Measurements from ENCODE around the gene CATSPERZ.

Gene CATSPERZ

DNA sequence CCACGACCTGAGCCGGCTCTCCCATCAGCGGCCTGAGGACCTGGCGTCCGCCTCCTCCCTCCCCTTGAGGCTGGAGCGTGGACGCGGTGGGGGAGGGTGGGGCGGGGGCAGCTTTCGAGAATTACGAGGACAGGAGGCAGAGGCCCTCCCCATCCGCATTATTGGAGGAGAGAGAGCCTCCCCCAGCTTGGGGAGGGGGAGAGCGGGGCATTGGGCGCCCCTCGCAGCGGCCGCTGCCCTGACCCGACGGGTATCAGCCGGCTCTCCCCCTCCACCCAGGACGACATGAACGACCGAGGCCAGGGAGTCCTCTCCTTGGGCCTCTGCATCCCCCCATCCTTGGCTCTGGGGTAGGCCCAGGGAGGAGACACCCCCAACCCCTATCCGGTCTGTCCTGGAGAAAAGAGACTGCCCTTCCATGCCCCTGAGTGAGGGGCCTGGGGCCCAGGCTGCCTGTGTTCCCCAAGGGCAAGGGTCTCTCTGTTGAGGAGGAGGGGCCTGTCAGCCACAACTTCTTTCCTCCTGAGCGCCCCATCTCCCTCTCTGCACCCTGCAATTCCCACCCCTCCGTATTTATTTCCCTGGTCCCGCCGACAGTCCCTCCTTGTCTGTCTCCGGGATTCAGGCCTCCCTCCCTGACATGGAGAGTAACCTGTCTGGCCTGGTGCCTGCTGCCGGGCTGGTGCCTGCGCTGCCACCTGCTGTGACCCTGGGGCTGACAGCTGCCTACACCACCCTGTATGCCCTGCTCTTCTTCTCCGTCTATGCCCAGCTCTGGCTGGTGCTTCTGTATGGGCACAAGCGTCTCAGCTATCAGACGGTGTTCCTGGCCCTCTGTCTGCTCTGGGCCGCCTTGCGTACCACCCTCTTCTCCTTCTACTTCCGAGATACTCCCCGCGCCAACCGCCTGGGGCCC, 14.0 kb upstream of the CATSPERZ start:
- DNase-seq (ENCODE audit: low read depth), result no peak

DNA sequence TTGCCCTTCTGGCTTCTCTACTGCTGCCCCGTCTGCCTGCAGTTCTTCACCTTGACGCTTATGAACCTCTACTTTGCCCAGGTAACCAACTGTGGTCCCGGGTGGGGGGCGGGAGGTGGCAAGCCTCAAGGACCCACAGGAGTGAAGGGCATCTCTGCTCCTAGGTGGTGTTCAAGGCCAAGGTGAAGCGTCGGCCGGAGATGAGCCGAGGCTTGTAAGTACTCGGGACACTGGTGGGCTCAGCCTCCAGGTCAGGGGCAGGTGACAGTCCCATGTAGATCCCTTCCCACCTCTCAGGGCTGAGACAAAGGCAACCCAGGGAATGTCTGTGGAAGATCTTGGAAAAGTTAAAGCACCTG, 13.4 kb upstream of the CATSPERZ start:
- DNase-seq (ENCODE audit: low read depth), result no peak

DNA sequence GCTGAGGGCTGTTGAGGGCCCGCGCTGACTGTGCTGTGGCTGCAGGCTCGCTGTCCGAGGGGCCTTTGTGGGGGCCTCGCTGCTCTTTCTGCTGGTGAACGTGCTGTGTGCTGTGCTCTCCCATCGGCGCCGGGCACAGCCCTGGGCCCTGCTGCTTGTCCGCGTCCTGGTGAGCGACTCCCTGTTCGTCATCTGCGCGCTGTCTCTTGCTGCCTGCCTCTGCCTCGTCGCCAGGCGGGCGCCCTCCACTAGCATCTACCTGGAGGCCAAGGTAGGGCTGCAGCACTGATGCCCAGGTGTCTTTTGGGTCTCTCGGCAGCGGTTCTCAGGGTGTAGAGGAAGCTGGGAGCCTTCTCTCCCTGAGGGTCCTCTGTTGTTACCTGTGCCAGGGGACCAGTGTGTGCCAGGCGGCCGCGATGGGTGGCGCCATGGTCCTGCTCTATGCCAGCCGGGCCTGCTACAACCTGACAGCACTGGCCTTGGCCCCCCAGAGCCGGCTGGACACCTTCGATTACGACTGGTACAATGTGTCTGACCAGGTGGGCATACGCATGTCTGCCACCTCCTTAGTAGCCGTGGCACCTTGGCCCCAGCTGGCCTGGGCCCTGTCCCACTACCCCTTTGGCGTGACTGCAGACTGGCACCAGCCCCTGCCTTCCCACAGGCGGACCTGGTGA, 12.3 kb upstream of the CATSPERZ start:
- no peak for DNase-seq (ENCODE audit: low read depth)

DNA sequence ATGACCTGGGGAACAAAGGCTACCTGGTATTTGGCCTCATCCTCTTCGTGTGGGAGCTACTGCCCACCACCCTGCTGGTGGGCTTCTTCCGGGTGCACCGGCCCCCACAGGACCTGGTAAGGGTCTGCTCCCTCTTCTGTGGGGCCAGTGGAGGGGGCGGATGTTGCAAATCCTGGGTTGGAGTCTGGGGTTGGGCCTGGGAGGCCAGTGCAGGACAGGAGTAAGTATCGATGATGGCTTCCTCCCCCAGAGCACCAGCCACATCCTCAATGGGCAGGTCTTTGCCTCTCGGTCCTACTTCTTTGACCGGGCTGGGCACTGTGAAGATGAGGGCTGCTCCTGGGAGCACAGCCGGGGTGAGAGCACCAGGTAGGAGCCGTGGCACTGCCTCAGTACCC, 11.8 kb upstream of the CATSPERZ start:
- no peak for DNase-seq (ENCODE audit: low read depth)

DNA sequence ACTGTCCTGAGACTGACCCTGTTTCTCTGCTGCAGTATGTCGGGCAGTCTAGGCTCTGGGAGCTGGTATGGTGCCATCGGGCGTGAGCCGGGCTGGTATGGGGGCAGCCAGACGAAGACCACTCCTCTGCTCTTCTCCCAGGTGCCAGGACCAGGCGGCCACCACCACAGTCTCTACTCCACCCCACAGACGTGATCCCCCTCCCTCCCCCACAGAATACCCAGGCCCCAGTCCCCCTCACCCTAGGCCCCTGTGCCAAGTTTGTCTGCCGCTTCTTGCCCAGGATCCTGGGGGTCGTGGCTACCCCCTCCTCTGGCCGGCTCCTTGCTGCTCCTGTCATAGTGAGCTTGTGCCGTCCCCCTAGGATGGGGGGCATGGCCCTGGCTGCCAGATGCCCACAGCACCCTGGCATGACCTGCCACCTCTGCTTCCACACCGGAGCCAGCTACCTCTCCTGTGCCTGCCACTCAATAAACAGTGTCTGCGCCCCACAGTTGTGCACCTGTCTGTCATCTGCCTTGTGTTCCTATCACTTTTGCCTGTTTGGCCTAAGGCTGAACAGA, 11.1 kb upstream of the CATSPERZ start:
- no peak for DNase-seq (ENCODE audit: low read depth)

DNA sequence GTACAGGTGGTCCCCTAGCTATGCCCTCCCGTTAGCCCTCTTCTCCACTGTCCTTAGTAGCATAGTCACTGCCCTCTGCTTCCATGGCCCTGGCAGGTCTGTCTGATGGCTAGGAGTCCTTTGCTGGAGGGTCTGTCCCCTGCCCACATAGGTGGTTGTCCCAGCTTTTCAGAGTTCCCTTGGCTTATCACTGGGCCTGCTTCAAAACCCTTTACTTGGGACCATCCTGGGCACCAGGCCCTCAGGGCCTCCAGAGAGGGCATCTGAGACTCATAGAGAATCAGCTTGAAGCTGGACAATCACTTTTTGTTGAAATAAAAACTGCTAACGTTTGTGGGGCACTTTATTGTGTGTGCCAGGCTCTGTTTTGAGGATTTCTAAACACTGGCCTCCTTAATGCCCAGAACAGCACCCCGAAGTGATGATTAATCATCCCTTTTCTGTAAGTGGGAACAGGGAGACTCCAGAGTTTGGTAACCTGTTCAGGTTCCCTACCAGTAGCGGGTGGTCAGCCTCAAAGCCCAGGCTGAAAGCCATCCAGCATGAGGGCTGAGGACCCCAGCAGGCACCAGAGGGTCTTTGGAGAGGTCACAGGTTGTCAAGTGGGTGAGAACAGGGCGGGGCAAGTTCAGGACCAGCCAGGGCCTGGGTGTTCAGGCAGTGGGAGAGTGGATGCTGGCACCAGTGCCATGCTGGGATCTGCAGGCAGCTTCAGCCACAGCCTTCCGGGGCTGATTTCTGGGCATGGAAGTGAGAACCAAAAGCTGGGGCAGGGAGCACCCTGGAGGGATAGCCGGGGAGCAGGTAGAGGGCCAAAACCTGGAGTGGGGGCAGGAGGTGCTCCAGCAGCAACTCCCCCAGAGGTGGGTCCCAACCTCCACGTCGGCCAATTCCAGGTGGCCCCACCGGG, 9.6 kb upstream of the CATSPERZ start:
- DNase-seq (ENCODE audit: low read depth), result no peak

DNA sequence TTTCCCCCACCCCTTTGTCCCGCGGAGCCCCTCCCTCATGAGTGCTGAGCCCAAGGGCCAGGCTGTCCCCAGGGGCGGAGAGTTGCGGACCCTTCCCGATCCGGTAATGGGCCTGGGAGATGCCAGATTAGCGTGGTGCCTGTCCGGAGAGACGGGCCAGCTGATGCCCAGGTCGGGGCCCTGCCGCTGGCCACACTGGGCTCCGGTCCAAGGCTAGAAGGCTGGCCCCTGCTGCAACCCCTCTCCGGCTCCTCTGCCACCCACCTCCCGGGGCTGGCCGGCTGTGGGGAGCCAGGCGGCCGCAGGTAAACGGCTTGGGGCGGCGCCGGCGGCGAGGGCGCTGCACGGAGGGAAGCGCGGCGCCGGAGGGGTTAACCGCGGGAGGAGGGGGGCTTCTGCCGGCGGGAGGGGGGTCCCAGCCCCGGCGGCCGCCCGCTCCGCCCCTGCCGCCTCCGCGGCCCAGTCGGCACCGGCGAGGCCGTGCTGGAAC, 8.9 kb upstream of the CATSPERZ start, which contains the start of gene KCNK4:
Gene KCNK4, plus strand, starts transcription at position 41 of the 490 bp plus-strand sequence. CDS start 1,717 bp downstream, outside the sequence.
- no peak for DNase-seq (ENCODE audit: low read depth)

DNA sequence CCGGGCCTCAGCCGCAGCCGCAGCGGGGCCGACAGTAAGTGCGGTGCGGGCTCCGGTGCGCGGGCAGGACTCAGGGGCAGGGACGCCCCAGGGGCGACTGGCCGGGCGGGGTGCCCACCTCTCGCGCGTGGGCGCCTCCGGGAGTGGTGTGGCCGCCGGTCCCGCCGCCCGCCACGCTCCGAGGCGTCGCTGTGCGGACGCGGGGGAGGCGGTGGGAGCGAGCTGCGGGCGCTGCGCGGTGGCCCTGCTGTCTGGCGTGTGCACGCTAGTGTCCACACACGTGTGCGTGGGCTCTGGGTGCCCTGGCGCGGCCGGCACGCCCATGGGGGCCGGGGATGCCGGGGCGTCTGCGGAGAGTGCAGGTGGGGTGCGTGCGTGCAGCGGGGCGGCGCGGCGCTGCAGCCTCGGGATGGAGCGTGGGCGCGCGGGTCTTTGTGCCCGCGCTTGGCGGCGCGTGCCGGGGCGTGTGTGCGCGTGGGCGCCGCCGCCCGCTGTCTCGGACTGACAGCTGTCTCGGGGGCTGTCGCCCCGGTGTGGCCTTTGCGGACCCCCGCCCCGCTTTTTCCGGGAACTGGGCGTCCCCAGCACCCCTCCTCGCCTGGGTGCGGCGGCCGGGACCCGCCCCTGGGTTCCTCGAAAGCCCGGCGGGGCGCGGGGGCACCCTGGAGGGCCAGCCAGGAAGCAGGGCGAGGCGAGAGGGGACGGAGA, 8.3 kb upstream of the CATSPERZ start:
- no peak for DNase-seq (ENCODE audit: low read depth)

DNA sequence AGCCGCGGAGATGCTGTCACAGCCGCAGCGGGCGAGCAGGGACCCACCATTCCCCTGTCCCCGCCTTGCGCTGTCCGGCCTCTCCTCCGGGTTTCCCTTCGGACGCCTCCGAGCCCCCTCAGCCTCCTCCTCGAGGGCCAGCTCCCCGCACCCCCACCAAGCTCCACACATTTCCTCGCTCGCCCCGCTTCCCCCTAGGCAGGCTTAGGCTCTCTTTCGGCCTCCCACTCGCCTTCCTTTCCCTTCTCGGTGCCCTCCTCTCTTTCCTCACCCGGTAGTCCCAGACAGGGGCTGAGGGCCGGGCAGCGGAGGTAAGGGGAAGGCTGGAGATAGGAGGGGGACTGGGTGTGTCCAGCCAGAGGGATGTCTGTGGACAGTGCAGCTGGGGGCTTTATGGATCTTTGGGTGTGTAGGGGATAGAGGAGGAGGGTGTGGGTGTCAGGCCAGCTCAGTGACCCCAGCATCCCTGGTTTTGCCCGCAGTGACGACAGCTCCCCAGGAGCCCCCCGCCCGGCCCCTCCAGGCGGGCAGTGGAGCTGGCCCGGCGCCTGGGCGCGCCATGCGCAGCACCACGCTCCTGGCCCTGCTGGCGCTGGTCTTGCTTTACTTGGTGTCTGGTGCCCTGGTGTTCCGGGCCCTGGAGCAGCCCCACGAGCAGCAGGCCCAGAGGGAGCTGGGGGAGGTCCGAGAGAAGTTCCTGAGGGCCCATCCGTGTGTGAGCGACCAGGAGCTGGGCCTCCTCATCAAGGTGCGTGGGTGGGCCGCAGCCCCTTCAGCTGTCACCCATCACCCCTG, 7.5 kb upstream of the CATSPERZ start:
- DNase-seq (ENCODE audit: low read depth), result no peak

DNA sequence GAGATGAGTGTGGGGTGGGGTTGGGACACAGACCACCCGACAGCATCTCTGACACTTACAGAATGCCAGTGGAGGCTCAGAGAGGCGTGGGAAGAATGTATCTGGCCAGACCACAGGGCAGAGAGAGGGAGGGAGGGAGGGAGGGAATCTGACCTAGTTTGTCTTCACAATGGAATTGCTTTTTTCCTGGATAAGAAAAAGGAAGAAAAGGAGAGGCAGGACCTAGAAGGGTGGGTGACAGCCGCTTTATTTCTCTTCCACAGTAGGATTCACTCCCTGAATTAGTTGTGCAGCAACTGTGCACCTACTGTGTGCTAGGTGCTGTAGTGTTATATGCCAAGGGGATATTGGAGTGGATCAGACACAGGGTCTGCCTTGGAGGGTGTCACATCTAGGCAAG, 5.4 kb upstream of the CATSPERZ start:
- DNase-seq (ENCODE audit: low read depth), result no peak

DNA sequence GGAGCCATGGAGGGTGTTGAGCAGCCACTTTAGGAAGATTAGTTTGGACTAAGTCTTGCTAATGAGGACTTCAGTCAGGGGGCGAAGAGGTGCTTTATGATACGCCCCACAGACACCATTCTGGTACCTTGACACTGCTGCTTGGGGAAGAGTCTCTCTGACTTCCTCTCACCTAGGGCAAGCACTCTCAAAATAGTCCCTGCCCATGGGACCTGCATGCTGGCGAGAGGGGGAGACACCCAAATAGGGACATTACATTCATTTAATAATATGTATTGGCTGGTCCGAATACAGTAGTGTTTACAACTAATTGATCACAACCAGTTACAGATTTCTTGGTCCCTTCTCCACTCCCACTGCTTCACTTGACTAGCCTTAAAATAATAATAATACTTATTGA, 4.4 kb upstream of the CATSPERZ start:
- no peak for DNase-seq (ENCODE audit: low read depth)

DNA sequence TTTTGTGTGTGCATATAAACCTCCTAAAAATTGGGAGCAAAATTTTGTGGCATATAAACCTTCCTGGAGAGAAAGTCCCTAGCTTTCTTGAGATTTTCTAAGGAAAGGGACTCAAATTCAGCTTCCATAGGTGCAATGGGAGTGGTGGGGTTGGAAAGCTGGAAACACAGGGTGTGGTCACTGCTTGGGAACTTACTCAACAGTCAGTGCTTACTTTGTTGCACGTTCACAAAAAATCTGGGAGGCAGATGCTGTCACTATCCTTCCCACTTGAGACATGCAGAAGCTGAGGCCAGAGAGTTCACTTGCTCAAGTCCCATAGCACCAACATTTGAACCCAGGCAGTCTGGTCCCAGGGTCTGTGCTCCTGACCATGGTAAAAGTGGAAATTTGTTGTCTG, 3.9 kb upstream of the CATSPERZ start:
- DNase-seq (ENCODE audit: low read depth), result no peak

DNA sequence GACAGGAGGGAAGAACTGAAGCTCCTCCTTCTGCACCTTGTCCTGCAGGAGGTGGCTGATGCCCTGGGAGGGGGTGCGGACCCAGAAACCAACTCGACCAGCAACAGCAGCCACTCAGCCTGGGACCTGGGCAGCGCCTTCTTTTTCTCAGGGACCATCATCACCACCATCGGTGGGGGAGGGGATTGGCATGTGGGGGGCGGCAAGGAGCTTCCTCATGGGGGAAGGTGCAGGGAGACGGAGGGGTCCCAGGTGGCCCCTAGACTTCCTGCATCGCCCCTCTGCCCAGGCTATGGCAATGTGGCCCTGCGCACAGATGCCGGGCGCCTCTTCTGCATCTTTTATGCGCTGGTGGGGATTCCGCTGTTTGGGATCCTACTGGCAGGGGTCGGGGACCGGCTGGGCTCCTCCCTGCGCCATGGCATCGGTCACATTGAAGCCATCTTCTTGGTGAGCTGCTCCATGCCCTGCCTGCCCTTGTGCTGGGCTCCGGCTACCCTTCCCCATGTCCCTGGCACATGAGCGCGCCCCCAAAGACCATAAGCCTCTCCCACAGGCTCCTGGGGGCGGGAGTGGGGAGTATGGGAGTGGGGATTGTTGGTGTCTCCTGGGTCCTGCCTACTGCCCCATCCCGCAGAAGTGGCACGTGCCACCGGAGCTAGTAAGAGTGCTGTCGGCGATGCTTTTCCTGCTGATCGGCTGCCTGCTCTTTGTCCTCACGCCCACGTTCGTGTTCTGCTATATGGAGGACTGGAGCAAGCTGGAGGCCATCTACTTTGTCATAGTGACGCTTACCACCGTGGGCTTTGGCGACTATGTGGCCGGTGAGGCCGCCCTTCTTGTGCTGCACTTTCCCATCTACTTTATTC, 3.1 kb upstream of the CATSPERZ start:
- no peak for DNase-seq (ENCODE audit: low read depth)

DNA sequence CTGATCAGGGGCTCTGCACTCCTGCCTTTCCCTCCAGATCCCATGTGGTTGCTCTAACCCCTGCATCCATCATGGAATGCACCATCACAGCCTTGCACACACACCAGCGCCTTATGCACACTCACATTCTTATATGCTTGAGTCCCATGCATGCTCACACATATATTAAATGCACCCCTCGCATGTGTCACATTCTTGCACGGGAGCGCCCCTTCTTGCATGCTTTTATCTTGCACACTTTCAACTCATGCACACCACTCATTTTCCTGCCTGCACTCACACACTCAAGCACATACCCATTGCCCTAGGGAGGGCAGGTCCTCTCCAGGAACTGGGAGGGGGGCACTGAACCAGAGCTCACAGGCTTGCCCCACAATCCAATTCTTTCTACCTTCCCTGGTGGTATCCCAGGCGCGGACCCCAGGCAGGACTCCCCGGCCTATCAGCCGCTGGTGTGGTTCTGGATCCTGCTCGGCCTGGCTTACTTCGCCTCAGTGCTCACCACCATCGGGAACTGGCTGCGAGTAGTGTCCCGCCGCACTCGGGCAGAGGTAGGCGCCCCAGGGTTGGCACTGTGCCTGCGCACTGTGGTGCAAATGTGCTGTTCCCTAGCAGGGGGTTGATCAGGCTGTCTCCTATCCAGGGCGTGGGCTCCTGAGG, 2.3 kb upstream of the CATSPERZ start:
- DNase-seq (ENCODE audit: low read depth), result no peak

DNA sequence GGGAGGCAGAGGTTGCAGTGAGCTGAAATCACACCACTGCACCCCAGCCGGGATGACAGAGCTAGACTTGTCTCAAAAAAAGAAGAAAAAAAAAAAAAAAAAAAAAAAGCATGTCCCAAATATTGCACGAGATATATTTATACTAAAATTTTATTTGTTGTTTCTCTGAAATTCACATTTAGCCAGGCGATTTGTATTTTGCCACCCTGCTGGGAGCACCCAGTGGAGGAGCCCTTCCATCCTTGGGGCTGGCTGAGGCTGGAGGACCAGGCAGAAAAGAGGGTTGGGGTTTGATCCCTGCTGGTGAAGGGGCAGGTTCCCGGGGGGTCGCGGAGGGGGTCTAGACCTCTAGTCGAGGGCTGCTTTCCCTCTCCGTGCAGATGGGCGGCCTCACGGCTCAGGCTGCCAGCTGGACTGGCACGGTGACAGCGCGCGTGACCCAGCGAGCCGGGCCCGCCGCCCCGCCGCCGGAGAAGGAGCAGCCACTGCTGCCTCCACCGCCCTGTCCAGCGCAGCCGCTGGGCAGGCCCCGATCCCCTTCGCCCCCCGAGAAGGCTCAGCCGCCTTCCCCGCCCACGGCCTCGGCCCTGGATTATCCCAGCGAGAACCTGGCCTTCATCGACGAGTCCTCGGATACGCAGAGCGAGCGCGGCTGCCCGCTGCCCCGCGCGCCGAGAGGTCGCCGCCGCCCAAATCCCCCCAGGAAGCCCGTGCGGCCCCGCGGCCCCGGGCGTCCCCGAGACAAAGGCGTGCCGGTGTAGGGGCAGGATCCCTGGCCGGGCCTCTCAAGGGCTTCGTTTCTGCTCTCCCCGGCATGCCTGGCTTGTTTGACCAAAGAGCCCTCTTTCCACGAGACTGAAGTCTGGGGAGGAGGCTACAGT, 952 bp upstream of the CATSPERZ start:
- no peak for DNase-seq (ENCODE audit: low read depth)

DNA sequence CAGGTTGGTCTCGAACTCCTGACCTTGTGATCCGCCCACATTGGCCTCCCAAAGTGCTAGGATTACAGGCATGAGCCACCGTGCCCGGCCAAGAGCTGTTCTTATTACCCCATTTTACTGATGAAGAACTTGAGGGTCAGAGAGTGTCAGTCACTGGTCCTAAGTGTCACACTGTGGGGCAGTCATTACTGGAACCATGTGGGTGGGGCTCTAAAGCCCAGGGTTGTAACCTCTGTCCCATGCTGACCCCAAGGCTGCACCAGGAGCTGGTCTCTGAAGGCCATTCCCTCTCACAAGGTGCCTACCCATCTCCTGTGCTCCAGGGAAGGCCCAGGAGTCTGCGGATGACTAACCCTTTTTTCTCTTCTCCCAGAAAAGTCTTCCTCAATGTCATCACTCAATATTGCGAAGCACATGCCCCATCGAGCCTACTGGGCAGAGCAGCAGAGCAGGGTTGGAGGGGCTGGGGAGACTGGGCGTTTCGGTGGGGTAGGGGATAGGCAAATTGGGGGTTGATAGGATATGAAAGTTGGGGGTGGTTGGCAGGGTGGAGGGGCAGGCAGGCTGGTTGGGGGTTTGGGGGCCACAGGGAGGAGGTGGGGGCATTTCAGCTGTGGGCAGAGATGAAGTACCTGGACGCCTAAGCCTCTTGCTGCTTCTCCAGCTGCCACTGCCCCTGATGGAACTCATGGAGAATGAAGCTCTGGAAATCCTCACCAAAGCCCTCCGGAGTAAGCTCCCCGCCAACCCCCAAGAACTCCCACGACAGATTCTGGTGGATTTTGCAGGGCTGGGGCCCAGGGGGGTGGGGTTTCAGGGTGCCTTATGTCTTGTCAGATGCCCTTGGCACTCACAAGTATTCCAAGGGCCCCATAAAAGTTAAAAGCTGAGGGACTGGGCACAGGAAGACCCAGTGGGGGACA, 3.2 kb downstream of the CATSPERZ start:
- no peak for DNase-seq (ENCODE audit: low read depth)

DNA sequence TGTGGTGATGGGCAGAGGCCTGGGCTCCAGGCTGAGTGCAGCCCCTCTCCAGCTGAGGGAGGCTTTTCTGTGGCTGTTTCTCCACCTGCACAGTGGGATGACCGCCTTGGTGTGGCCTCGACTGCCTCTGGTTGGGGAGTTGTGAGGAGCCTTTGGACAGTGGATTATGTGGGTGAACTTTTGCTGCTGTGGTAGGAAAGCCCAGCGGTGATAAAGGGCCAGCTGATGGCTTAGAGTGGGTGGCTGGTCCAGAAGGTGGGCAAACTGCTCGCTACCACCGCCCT, 3.8 kb downstream of the CATSPERZ start:
- DNase-seq (ENCODE audit: low read depth), result no peak

All from T follicular helper cell (primary cell).